IPS-NIHi7 (cell line): ENCODE measurements around the gene TTC3.
"Not testable (repeated sequence)": the region's sequence is repeated elsewhere in the genome, so short reads cannot be mapped to it uniquely, and the experiment has no call there.

Experiments used
- DNase-seq: peaks from one replicate; pipeline ENCODE4 v3.0.0; 2012; ENCODE audit warnings: mixed read lengths; ENCODE audit errors: extremely low spot score

The TTC3 gene

GRCh38 chr21:37088186-37088735, 15.2 kb downstream of the TTC3 start:
- DNase-seq: no peak

- DNase-seq: no peak
These were observed 20.9 kb downstream of the TTC3 start for GRCh38 chr21:37093977-37094376.

- DNase-seq: no peak
These were observed 22.8 kb downstream of the TTC3 start for GRCh38 chr21:37095821-37096220.

- no peak for DNase-seq
These were observed 25.7 kb downstream of the TTC3 start for GRCh38 chr21:37098751-37099150.

GRCh38 chr21:37100316-37100715, 27.3 kb downstream of the TTC3 start:
- no peak for DNase-seq

GRCh38 chr21:37101384-37101783, 28.3 kb downstream of the TTC3 start:
- no peak for DNase-seq

GRCh38 chr21:37102746-37103145, 29.7 kb downstream of the TTC3 start:
- DNase-seq: not testable (repeated sequence)

- no peak for DNase-seq
These were observed 33.9 kb downstream of the TTC3 start for GRCh38 chr21:37106998-37107397.

GRCh38 chr21:37111029-37111428, 38.0 kb downstream of the TTC3 start:
- DNase-seq: not testable (repeated sequence)

- DNase-seq: not testable (repeated sequence)
These were observed 41.2 kb downstream of the TTC3 start for GRCh38 chr21:37114301-37114700.

- not testable (repeated sequence) for DNase-seq
These were observed 43.4 kb downstream of the TTC3 start for GRCh38 chr21:37116459-37116858.

GRCh38 chr21:37117204-37117603, 44.1 kb downstream of the TTC3 start:
- no peak for DNase-seq

GRCh38 chr21:37118187-37118826, 45.3 kb downstream of the TTC3 start:
- DNase-seq: no peak

- DNase-seq: peak; percentile 68
These were observed 46.6 kb downstream of the TTC3 start for GRCh38 chr21:37119421-37120218.

- no peak for DNase-seq
These were observed 55.0 kb downstream of the TTC3 start for GRCh38 chr21:37128076-37128475.

GRCh38 chr21:37130971-37131370, 57.9 kb downstream of the TTC3 start:
- no peak for DNase-seq

- no peak for DNase-seq
These were observed 63.2 kb downstream of the TTC3 start for GRCh38 chr21:37136261-37136660.

GRCh38 chr21:37136744-37137143, 63.7 kb downstream of the TTC3 start:
- no peak for DNase-seq

GRCh38 chr21:37139154-37139553, 66.1 kb downstream of the TTC3 start:
- no peak for DNase-seq

- peak; percentile 26 for DNase-seq
These were observed 66.8 kb downstream of the TTC3 start for GRCh38 chr21:37139902-37140301.

- not testable (repeated sequence) for DNase-seq
These were observed 70.3 kb downstream of the TTC3 start for GRCh38 chr21:37143392-37143791.

- DNase-seq: no peak
These were observed 72.6 kb downstream of the TTC3 start for GRCh38 chr21:37145635-37146111.
